Fibroblast of pulmonary artery (primary cell): ENCODE data around the gene PHF13.
"Not testable (repeated sequence)": the region's sequence is repeated elsewhere in the genome, so short reads cannot be mapped to it uniquely, and the experiment has no call there.

ENCODE experiments used
- DNase-seq: peaks from one replicate; pipeline ENCODE4 v3.0.0-alpha.2; 2010; ENCODE audit warnings: low read depth
- H3K4me3 ChIP-seq: replicated peaks from 2 replicates; pipeline ENCODE4 v1.5.1; 2011; ENCODE audit warnings: low read depth, mild to moderate bottlenecking, control low read depth, low read length, moderate library complexity
- TF ChIP-seq, protein P1 (sequence below): IDR thresholded peaks from 2 replicates; pipeline ENCODE4 v1.5.1; 2011; ENCODE audit warnings: mild to moderate bottlenecking, control low read depth, low read length, inconsistent platforms; ENCODE audit errors: missing control alignments

Gene PHF13

GRCh38 chr1:6652986-6653385 lies 39.5 kb downstream of the PHF13 start:
- TF ChIP-seq, protein P1, sequence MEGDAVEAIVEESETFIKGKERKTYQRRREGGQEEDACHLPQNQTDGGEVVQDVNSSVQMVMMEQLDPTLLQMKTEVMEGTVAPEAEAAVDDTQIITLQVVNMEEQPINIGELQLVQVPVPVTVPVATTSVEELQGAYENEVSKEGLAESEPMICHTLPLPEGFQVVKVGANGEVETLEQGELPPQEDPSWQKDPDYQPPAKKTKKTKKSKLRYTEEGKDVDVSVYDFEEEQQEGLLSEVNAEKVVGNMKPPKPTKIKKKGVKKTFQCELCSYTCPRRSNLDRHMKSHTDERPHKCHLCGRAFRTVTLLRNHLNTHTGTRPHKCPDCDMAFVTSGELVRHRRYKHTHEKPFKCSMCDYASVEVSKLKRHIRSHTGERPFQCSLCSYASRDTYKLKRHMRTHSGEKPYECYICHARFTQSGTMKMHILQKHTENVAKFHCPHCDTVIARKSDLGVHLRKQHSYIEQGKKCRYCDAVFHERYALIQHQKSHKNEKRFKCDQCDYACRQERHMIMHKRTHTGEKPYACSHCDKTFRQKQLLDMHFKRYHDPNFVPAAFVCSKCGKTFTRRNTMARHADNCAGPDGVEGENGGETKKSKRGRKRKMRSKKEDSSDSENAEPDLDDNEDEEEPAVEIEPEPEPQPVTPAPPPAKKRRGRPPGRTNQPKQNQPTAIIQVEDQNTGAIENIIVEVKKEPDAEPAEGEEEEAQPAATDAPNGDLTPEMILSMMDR, result no peak
- DNase-seq, result no peak

GRCh38 chr1:6653436-6654290 lies 40.1 kb downstream of the PHF13 start:
- no peak overlapping the region for H3K4me3 ChIP-seq
- DNase-seq, result no peak
- TF ChIP-seq, protein P1, result no peak

More at GRCh38 chr1:6652986-6653385, 39.5 kb downstream of the PHF13 start:
- no peak overlapping the region for H3K4me3 ChIP-seq

GRCh38 chr1:6657138-6657537 lies 43.6 kb downstream of the PHF13 start:
- DNase-seq, result no peak
- TF ChIP-seq, protein P1, result no peak
- no peak overlapping the region for H3K4me3 ChIP-seq

- no peak for DNase-seq
- no peak overlapping the region for H3K4me3 ChIP-seq
- TF ChIP-seq, protein P1, result no peak
These were observed 45.0 kb downstream of the PHF13 start for GRCh38 chr1:6658359-6659060.

DNA sequence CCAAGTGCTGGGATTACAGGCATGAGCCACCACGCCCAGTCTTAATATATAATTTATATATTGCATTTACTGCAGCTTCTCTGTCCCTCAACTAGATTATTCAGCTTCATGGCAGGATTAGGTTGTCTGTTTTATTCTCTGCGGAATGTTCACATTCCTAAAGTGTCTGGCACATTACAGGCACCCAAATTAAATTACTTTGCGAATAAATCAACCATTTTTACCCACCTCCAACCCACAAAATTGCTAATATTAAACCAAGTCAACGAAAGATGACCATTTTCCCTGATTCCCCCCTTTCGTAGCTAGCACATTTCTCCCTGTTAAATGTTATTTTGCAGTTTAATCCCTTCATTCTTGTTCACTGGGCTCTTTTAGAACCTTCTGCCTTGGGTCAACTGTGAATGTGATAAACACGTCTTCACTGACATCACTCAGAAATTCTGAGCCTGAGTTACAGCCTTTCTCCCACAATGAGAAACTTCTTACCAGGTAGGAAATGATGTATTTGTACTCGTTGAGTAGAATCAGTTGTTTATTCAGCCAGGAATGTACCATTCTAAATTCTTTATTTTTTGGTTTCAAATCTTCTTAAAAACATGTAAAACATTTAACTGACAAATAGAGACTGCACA lies 47.0 kb downstream of the PHF13 start:
- TF ChIP-seq, protein P1, result no peak
- DNase-seq, result no peak
- H3K4me3 ChIP-seq, result no peak overlapping the region

DNA sequence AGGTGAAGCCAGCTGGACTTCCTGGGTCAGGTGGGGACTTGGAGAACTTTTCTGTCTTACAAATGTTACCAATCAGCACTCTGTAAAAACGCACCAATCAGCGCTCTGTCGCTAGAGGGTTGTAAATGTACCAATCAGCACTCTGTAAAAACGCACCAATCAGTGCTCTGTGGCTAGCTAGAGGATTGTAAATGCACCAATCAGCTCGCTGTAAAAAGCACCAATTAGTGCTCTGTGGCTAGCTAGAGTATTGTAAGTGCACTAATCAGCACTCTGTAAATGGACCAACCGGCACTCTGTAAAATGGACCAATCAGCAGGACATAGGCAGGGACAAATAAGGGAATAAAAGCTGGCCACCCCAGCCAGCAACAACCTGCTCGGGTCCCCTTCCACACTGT lies 48.9 kb downstream of the PHF13 start:
- H3K4me3 ChIP-seq, DNase-seq: not testable (repeated sequence)

GRCh38 chr1:6666696-6667095 lies 53.2 kb downstream of the PHF13 start:
- no peak overlapping the region for H3K4me3 ChIP-seq
- TF ChIP-seq, protein P1, result no peak
- no peak for DNase-seq
